ENCODE measurements around the gene KRT71.

Gene KRT71

DNA sequence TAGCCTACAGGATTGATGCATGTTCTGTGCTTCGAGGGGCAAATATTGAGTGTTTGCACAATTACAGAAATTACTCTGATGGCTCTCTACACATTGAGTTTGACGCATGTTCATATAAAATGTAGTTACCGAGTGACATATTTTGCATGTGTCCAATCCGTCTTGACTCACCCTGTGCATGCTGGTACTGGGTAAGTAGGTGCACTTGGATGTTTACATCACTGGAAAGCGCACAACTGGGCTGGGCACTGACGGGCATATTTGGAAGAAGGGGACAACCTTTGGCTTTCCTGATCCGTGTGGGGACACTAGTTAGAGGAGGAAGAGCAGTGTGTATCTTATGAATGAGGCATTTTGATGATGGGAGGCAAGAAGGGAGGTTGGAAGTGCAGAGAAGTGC lies 55.0 kb downstream of the KRT71 start:
- DNase-seq (ENCODE audit: low spot score), result no peak
- no peak for TF ChIP-seq CTCF (IDR thresholded peaks at IDR 0.05; ENCODE audit: extremely low read depth, missing control alignments)

- TF ChIP-seq CTCF (IDR thresholded peaks at IDR 0.05; ENCODE audit: extremely low read depth, missing control alignments), result no peak
- DNase-seq (ENCODE audit: low spot score), result no peak
Observed at GRCh38 chr12:52496590-52497071, 56.3 kb downstream of the KRT71 start.

DNA sequence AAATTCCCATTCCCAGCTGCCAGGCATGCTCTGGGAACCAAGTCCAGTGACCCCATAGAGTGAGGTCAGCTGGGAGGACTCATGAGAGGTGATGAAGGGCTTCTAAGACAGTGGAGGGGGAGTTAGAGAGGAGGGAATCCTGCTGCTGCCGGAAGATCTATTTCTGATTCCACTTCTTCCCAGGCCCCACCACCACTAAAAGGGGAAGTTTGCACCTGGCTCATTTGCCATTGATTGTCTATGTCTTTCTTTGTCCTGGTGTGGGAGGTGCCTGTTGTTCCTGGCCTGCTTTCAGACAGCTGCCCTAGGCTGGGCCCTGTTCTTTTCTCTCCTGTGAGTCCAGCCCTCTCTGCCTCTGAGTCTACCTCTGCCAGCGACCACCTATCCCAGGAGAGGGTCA lies 56.9 kb downstream of the KRT71 start:
- TF ChIP-seq CTCF (IDR thresholded peaks at IDR 0.05; ENCODE audit: extremely low read depth, missing control alignments), result no peak
- no peak for DNase-seq (ENCODE audit: low spot score)

- TF ChIP-seq CTCF (IDR thresholded peaks at IDR 0.05; ENCODE audit: extremely low read depth, missing control alignments), result no peak
- DNase-seq (ENCODE audit: low spot score), result no peak
Observed at GRCh38 chr12:52495389-52495788, 57.6 kb downstream of the KRT71 start.

DNA sequence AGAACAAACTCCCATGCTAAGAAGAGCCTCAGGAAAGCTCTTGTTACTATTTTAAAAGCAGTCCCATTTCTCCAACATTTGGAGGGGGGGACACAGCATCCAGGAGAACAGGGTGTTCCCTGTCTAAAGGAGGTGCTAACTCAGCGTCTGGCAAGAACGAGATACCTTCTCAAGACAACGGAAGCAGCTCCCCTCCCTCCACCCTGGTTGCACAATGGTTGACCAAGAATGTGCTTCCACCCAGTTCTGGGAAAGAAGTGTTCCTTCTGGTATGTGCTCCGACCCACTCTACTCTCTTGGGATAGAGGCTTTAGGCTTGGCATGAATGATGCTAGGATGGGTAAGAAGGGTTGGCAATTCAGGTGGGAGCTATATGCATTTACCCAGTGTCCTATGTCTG lies 58.4 kb downstream of the KRT71 start:
- no peak for TF ChIP-seq CTCF (IDR thresholded peaks at IDR 0.05; ENCODE audit: extremely low read depth, missing control alignments)

GRCh38 chr12:52494100-52494499 lies 58.8 kb downstream of the KRT71 start:
- no peak for DNase-seq (ENCODE audit: low spot score)
- no peak for TF ChIP-seq CTCF (IDR thresholded peaks at IDR 0.05; ENCODE audit: extremely low read depth, missing control alignments)

More for the DNA sequence above, 58.4 kb downstream of the KRT71 start:
- no peak for DNase-seq (ENCODE audit: low spot score)
